Limb (tissue), 2 donors: ENCODE measurements around the gene KCNJ4.
A peak's percentile ranks its signal among the peaks of the same experiment; 100 is the strongest.

Experiments used
- DNase-seq, 2 donors: peaks; one replicate each; pipeline ENCODE4 v3.0.0-alpha.2; 2016; ENCODE audit errors: extremely low spot score in 2 of 2

Gene KCNJ4

GRCh38 chr22:38431266-38432010 is 23.6 kb downstream of the KCNJ4 start:
- no peak for DNase-seq

GRCh38 chr22:38429499-38430068 is 25.4 kb downstream of the KCNJ4 start:
- DNase-seq, result peak in 1 of 2 donors; percentile 21

GRCh38 chr22:38428714-38429113 is 26.3 kb downstream of the KCNJ4 start:
- DNase-seq, result no peak

GRCh38 chr22:38427940-38428339 is 27.1 kb downstream of the KCNJ4 start:
- DNase-seq, result no peak

GRCh38 chr22:38427465-38427864 is 27.5 kb downstream of the KCNJ4 start:
- DNase-seq, result no peak

DNA sequence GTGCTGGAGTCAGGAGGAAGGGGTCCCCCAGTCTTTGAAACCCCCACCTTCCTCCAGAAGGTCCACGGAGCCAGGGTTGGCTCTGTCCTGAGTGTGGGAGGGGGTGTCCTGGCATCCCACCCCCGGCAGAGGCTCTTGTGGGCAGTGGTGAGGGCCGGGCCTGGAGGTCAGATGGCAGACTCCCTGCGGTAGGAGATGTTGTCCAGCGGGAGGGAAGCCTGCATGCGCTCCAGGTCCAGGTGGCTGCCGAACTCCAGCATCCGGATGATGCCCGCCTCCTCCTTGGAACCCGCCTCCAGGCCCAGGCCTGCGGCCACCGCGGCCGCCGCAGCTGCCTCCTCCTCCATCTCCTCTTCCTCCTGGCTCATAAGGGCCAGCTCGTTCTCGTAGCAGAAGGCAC is 28.4 kb downstream of the KCNJ4 start:
- DNase-seq, result no peak

GRCh38 chr22:38424525-38425080 is 30.4 kb downstream of the KCNJ4 start:
- no peak for DNase-seq

DNA sequence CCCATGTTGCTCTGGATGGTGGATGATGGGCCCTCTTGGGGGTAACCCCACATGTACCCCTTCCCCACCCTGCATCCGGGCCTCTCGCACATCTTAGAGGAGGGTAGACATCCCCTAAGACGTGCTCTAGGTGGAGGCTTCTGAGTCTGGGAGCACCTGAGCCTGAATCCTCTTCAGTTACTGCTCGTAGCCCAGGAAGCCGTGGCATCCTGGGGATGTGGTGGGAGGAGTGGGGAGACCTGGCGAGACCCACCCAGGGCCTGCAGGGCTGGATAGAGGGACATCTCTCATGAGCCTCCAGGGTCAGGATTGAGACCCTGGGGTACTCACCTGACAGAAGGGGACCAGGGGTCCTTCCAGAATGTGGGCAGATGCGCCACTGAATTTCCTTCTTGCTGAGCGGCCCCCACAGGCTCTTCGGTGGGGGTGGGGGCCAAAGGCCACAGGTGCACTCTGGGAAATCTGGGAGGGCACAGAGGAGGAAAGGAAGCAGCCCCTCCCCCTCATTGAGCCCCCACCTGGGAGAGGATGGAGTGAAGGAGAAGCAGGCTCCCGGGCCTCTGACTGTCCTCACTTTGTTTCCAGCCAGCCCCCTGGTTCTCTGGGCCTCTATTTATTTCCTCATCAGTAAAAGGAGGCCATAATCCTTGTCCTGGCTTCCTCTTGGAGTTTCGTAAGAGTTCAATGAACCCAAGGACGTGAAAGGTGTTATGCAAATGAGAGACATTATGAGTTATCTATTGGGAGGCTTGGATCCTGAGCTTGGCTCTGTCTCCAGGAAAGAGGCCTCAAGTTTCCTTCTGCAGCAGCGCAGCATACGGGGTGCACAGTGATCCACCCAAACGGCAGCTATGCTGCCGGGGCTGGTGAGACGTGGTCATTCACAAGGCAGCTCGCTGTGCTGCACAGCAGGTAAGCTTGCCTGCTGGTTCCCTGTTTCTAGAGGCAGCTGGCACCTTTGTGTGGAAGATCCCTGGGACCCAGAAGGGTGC is 31.2 kb downstream of the KCNJ4 start:
- no peak for DNase-seq

- DNase-seq, result no peak
Measured at GRCh38 chr22:38422611-38423511, 32.1 kb downstream of the KCNJ4 start.

- DNase-seq, result no peak
Measured at GRCh38 chr22:38420734-38421133, 34.3 kb downstream of the KCNJ4 start.

- DNase-seq, result no peak
Measured at GRCh38 chr22:38419858-38420160, 35.2 kb downstream of the KCNJ4 start.

DNA sequence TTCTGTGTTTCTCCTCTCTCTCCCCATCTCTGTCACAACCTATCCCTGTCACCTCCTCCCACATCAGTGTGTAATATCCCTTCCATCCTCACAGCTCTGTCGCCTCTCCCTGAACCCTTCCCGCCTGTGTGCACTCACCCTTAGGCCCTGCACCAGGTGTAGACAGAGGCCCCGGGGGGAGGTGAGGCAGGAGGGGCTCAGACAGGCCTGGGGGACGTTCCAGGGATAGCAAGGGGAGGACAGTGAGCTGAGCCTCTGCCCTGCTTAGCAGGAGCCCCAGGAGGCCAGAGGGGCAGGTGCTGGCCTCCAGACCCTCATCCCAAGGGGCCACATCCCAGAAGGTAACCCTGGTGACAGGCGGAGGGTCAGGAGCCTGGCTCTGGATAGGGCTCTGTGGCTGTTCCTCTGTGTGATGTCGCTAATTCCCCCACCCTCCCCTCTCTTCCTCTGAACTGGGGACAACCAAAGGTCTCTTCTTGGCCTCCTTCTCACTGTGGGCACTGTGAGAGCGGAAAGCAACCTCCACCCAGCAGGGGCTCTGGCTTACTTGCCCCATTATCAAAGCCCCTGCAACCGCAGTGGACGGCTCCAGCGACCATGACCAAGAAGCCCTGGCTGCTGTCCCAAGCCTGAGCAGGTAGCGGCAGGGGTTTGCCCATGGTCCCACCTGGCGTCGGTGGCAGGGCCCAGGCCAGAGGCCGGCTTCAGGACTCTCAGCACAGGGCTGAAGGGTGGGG is 35.7 kb downstream of the KCNJ4 start:
- no peak for DNase-seq

DNA sequence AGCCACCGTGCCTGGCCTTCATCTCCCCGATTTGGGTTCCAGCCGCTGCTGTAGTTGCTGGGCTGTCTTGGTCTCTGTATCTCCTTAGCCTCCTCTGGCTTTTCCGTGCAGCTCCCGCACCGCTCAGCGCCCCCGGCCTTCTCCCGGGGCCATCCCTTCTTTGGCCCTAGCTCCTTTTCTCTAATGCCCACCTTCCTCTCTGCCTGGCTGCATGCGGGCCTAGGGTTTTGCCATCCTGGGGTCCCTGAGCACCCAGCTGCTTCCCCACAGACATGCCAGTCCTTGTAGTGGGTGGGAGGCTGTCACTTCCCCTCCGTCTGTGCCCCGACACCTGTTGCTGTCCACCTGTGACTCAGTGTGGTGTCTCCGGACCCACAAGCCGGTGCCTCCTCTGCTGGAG is 36.4 kb downstream of the KCNJ4 start:
- DNase-seq, result no peak

GRCh38 chr22:38417252-38418060 is 37.5 kb downstream of the KCNJ4 start:
- DNase-seq, result no peak

GRCh38 chr22:38416621-38417251 is 38.3 kb downstream of the KCNJ4 start:
- DNase-seq, result no peak

DNA sequence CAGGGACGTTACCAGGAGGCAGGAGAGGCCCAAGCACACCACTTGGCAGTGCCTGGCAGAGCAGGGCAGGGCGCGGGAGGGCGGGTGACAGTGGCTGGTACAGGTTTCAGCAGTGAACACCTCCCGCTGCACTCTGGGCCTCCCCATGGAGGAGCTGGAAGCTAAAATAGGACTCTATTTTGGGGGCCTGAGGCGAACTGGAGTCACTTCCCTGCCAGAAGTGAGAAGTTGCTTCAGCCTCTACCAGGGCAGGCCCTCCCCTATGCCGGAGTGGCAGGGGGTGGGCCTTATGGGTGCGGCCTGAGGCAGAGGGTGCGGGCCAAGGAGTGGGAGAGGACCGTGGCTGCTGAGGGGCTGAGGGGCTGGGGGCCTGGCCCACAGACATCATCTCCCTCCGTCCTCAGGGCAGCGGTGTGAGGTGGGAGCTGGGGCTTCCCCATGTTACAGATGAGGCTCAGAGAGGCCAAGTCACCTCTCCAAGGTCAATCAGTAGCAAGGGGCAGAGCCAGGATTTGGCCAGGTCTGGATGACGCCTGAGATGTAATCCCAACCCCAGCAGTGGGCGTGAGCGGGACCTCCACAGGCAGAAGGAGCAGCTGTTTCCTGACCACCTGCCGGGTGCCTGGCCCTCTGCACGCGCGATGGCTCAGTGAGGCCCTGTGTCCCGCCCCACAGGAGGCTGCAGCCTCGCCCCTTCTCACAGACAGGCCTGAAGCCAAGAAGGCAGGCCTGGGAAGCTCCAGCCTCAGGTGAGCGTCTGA is 39.3 kb downstream of the KCNJ4 start:
- peak in 1 of 2 donors; percentile 27 for DNase-seq

DNA sequence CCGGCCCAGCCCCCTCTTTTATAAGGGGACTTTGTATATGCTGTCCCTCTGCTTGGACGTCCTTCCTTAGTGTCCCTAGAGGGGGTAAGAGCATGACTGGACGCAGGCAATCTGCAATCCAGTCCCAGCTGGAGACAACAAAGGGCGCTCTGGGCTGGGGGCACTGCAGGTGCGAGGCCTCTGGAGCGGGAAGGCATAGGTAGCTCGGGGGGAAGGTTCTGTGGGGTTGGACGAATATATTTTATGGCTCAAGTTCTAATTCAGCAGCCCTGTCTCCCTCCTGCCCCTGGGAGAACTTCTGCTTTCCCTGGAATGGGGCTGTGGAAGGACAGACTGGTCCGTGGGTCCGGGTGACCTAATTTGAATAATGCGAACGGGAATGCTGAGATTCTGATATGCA is 40.0 kb downstream of the KCNJ4 start:
- no peak for DNase-seq

DNA sequence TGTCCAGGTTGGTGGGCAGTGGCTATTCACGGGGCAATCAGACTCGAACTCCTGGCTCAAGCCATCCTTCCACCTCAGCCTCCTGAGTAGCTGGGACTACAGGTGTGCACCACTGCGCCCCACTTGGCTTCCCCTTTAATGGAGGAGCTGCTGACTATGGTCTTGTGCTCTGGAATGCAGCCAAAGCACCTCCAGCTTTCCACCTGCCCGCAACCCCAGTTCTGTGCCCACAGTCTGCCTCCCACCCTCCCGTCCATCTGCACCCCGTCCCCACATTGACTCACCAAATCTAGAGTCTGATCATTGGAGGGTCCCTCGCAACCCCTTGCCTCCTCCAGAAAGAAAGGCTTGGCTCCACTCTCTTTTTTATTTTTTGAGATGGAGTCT is 41.0 kb downstream of the KCNJ4 start:
- DNase-seq, result no peak
